Activated gamma-delta T cell treated with Interleukin-2 at 50 U/mL for 16 hours (primary cell): ENCODE results near the gene KCNG3.

ENCODE experiments used
- DNase-seq: peaks from one replicate; pipeline ENCODE4 v3.0.0-alpha.2; 2020

The KCNG3 gene

GRCh38 chr2:42493468-42494354, at the start of gene KCNG3:
Gene KCNG3 (minus strand): TSS chr2:42493982. CDS start chr2:42493501, 481 bp downstream.
- peak; percentile 56 for DNase-seq

GRCh38 chr2:42542871-42543270, 49.1 kb upstream of the KCNG3 start:
- no peak for DNase-seq

GRCh38 chr2:42537493-42537892, 43.7 kb upstream of the KCNG3 start:
- no peak for DNase-seq

GRCh38 chr2:42532397-42532796, 38.6 kb upstream of the KCNG3 start:
- no peak for DNase-seq

GRCh38 chr2:42523341-42523740, 29.6 kb upstream of the KCNG3 start:
- no peak for DNase-seq

GRCh38 chr2:42522035-42522434, 28.3 kb upstream of the KCNG3 start:
- no peak for DNase-seq

- no peak for DNase-seq
Measured at GRCh38 chr2:42519624-42520023, 25.8 kb upstream of the KCNG3 start.

GRCh38 chr2:42516418-42516901, 22.7 kb upstream of the KCNG3 start:
- DNase-seq: no peak

GRCh38 chr2:42513252-42513918, 19.6 kb upstream of the KCNG3 start:
- DNase-seq: no peak

- no peak for DNase-seq
Measured at GRCh38 chr2:42510608-42511243, 16.9 kb upstream of the KCNG3 start.

GRCh38 chr2:42510191-42510590, 16.4 kb upstream of the KCNG3 start:
- DNase-seq: no peak

- DNase-seq: no peak
Measured at GRCh38 chr2:42504364-42505230, 10.8 kb upstream of the KCNG3 start.

- DNase-seq: no peak
Measured at GRCh38 chr2:42503291-42503690, 9.5 kb upstream of the KCNG3 start.

GRCh38 chr2:42498497-42498896, 4.7 kb upstream of the KCNG3 start:
- DNase-seq: no peak

GRCh38 chr2:42495611-42496010, 1.8 kb upstream of the KCNG3 start:
- DNase-seq: no peak

GRCh38 chr2:42495234-42495581, 1.4 kb upstream of the KCNG3 start:
- DNase-seq: no peak

- peak; percentile 69 for DNase-seq
Measured at GRCh38 chr2:42494355-42495233, 812 bp upstream of the KCNG3 start.

- peak; percentile 35 for DNase-seq
Measured at GRCh38 chr2:42492691-42493467, 903 bp downstream of the KCNG3 start.

GRCh38 chr2:42488297-42488696, 5.5 kb downstream of the KCNG3 start:
- DNase-seq: no peak

- DNase-seq: no peak
Measured at GRCh38 chr2:42486145-42486906, 7.5 kb downstream of the KCNG3 start.
